ENCODE measurements around the gene GPR179. TPM values are rescaled to one million over a fixed set of nuclear protein-coding genes. Genes with fewer than 3 reads are reported as not detected.

Gene GPR179
- total and polyA plus RNA-seq, 2 donors (not counting 3 experiments of a cell fraction or from before 2014, with no cell fraction given): not detected

DNA sequence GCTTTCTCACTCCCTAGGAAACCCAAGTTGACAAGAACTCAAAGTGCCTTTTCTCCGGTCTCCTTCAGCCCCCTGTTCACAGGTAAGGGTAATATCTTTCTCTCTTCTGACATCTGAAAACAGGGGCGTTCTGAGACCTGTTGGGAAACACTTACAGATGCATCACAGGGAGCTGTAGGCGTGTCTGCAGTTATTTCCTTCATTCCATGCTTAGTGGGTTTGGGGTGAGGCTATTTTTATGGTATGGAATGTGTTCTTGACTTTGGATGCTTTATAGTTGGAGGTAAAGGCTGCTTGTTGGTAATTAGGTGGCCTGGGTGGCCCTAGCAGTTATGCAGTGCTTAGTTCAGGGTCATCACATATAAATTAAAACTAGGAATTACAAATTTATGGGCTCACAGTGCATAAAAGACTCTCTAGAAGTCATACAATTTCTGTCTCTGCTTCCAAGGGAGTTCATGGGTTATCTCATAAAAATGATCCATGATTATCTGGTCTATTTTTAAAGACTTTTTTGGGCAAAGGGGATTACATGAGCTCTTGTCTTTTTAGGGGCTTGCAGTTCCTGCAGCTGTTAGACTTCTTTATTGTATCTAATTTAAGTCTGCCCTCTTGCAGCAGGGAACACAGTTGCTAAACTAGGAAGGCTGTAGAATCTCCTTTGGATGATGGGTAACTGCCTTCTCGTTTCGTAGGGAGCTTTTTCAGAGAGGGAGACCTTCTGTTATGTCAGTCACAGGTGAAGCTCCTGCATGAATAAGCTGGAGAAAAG, 18.1 kb upstream of the GPR179 start:
- peaks cover 2% of the 10 kb centered on the region for H3K79me2 ChIP-seq (ENCODE audit: control insufficient read depth, insufficient read depth, low read length)
- no peaks in the 10 kb centered on the region for H3K4me1 ChIP-seq (ENCODE audit: control insufficient read depth, extremely low read depth, insufficient read depth, low read length)
- FAIRE-seq: no peak
- no peak for DNase-seq (ENCODE audit: low read depth, low spot score)
- no peaks in the 10 kb centered on the region for H3K27me3 ChIP-seq (ENCODE audit: control insufficient read depth in 2 of 2, insufficient read depth in 2 of 2, low read length in 2 of 2)
- no peak overlapping the region for H2AFZ ChIP-seq (ENCODE audit: low read depth, low read length)
- TF ChIP-seq CTCF (IDR thresholded peaks at IDR 0.05; ENCODE audit: extremely low read depth in 1 of 2, insufficient read depth in 1 of 2, low read depth in 1 of 2, low read length in 2 of 2) (no peak), FOS (IDR thresholded peaks at IDR 0.05; ENCODE audit: borderline replicate concordance, insufficient read depth, low read length) (no peak), POLR2AphosphoS5 (IDR thresholded peaks at IDR 0.05; ENCODE audit: insufficient read depth, low read depth, low read length) (no peak), GATA2 (IDR thresholded peaks at IDR 0.05; ENCODE audit: insufficient read depth, insufficient read length, low read depth, low read length) (no peak), MYC (IDR thresholded peaks at IDR 0.05; ENCODE audit: low read depth, low read length) (no peak), EZH2 (IDR thresholded peaks at IDR 0.05; ENCODE audit: borderline replicate concordance, low read depth, low read length, severe bottlenecking) (no peak), JUN (IDR thresholded peaks at IDR 0.05; ENCODE audit: borderline replicate concordance, insufficient read depth, insufficient read length, low read depth) (no peak), POLR2A (IDR thresholded peaks at IDR 0.05; ENCODE audit: low read depth, low read length) (no peak), MAX (IDR thresholded peaks at IDR 0.05; ENCODE audit: insufficient read depth, insufficient read length) (no peak)
- ChIA-PET POLR2A (no interaction called here), CTCF (interaction anchor here (0.9 to 4.6 kb wide), 4 partner anchors 9 to 52 kb away, joined by 3 to 32 read pairs (median 6); no protein-coding TSS in a partner anchor)
- no peak overlapping the region for H3K4me3 ChIP-seq (replicated peaks in 1 of 3; ENCODE audit: insufficient read depth in 1 of 3, low read depth in 1 of 3, low read length in 3 of 3)
- H3K27ac ChIP-seq (ENCODE audit: insufficient read depth, low read depth, low read length): no peak overlapping the region
- H4K20me1 ChIP-seq (replicated peaks; ENCODE audit: control insufficient read depth, extremely low read depth, insufficient read depth, low read length): peaks cover 2% of the 10 kb centered on the region
- intact Hi-C loops (cut with micrococcal nuclease): no loop called here
- peaks cover 0 to 4% of the 10 kb centered on the region in 2 experiments for H3K36me3 ChIP-seq (ENCODE audit: control insufficient read depth in 2 of 2, extremely low read depth in 1 of 2, insufficient read depth in 2 of 2, low read length in 2 of 2)
- no peak overlapping the region for H3K4me2 ChIP-seq (ENCODE audit: insufficient read depth, low read length)
- no peaks in the 10 kb centered on the region for H3K9me1 ChIP-seq (replicated peaks; ENCODE audit: control insufficient read depth, extremely low read depth, insufficient read depth, low read length)
- dilution Hi-C loops (cut with MboI; ENCODE audit: extremely low pct_ligation_motif_present, low sequenced_read_pairs): no loop called here
- no peak overlapping the region for H3K9ac ChIP-seq (replicated peaks; ENCODE audit: extremely low read depth, insufficient read depth, low read length)
- no TSS peak for BruUV-seq (replicated peaks)
- H3K9me3 ChIP-seq (replicated peaks; ENCODE audit: control insufficient read depth, insufficient read depth, low read length): no peaks in the 10 kb centered on the region

All from endothelial cell of umbilical vein (primary cell).